Osteocyte (in vitro differentiated cells): ENCODE data around the gene CD276. TPM values are rescaled to one million over a fixed set of nuclear protein-coding genes. Genes with fewer than 3 reads are reported as not detected.

ENCODE experiments used
- DNase-seq: peaks from one replicate; pipeline ENCODE4 v3.0.0; 2021; ENCODE audit warnings: mixed read lengths; ENCODE audit not compliant: unreplicated experiment; ENCODE audit errors: extremely low spot score
- H3K27ac Mint-ChIP-seq: one replicate; pipeline ENCODE4 v1.8.0; 2021; ENCODE audit warnings: mild to moderate bottlenecking, mixed read lengths; ENCODE audit not compliant: unreplicated experiment
- H3K27me3 Mint-ChIP-seq: one replicate; pipeline ENCODE4 v1.8.0; 2021; ENCODE audit warnings: mixed read lengths; ENCODE audit not compliant: unreplicated experiment
- H3K36me3 Mint-ChIP-seq: one replicate; pipeline ENCODE4 v1.8.0; 2021; ENCODE audit warnings: mixed read lengths; ENCODE audit not compliant: unreplicated experiment
- H3K4me1 Mint-ChIP-seq: one replicate; pipeline ENCODE4 v1.8.0; 2021; ENCODE audit warnings: mixed read lengths; ENCODE audit not compliant: unreplicated experiment
- H3K4me3 Mint-ChIP-seq: one replicate; pipeline ENCODE4 v1.8.0; 2021; ENCODE audit warnings: mild to moderate bottlenecking, moderate library complexity, mixed read lengths; ENCODE audit not compliant: unreplicated experiment
- H3K9me3 Mint-ChIP-seq: one replicate; pipeline ENCODE4 v1.8.0; 2021; ENCODE audit warnings: mixed read lengths; ENCODE audit not compliant: unreplicated experiment
- total RNA-seq: library from RNA; stranded (reverse); gene quantifications from 2 replicates; pipeline ENCODE4 v1.2.1, GENCODE V29; 2021
- TF ChIP-seq, protein P1 (sequence below): fragments of 200-600 bp; sonication (generic); IDR thresholded peaks from 2 replicates; pipeline ENCODE4 v1.5.0; 2021; ENCODE audit warnings: antibody characterized with exemption, mild to moderate bottlenecking, moderate library complexity

Gene CD276
- total RNA-seq, 1 donor from 2014 or later = 147 TPM

DNA sequence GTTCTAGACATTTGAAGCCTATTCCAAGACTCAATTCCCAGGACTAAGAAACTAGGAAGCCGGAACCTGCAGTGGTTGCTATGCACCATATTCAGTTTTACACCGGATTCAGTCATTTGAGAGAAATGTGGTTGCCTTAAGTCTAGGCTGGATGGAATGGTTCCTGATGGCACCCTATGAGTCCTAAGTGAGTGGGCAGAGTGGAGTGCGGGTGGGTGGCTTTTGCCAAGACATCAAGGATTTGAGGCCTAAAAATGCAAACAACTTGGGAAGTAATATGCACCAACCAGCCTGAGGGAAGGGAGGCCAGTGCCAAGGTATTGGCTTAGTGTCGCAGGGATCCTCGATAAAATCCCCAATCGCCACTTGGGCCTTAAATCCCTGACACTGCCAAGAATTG is 4.2 kb upstream of the CD276 start:
- TF ChIP-seq, protein P1, sequence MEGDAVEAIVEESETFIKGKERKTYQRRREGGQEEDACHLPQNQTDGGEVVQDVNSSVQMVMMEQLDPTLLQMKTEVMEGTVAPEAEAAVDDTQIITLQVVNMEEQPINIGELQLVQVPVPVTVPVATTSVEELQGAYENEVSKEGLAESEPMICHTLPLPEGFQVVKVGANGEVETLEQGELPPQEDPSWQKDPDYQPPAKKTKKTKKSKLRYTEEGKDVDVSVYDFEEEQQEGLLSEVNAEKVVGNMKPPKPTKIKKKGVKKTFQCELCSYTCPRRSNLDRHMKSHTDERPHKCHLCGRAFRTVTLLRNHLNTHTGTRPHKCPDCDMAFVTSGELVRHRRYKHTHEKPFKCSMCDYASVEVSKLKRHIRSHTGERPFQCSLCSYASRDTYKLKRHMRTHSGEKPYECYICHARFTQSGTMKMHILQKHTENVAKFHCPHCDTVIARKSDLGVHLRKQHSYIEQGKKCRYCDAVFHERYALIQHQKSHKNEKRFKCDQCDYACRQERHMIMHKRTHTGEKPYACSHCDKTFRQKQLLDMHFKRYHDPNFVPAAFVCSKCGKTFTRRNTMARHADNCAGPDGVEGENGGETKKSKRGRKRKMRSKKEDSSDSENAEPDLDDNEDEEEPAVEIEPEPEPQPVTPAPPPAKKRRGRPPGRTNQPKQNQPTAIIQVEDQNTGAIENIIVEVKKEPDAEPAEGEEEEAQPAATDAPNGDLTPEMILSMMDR = no peak
- no peaks in the 10 kb centered on the region for H3K36me3 Mint-ChIP-seq
- peaks cover 6% of the 10 kb centered on the region for H3K4me1 Mint-ChIP-seq
- H3K27me3 Mint-ChIP-seq = no peaks in the 10 kb centered on the region
- no peak for DNase-seq
- H3K27ac Mint-ChIP-seq = no peak overlapping the region
- no peaks in the 10 kb centered on the region for H3K9me3 Mint-ChIP-seq
- H3K4me3 Mint-ChIP-seq = no peak overlapping the region

DNA sequence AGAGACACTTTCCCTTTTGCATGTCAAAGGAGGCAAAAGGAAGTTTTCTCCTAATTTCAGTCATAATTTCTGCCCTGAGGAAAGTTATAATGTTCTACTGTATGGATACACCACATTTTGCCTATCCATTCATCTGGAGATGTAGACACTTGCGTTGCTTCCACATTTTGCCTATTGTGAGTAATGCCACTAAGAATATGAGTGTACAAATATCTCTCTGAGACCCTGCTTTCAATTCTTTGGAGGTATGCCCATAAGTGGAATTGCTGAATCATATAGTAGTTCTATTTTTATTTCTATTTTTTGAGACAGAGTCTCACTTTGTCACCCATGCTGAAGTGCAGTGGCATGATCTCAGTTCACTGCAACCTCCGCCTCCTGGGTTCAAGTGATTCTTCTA is 3.6 kb upstream of the CD276 start:
- Mint-ChIP-seq H3K9me3 (no peaks in the 10 kb centered on the region), H3K4me1 (peaks cover 10% of the 10 kb centered on the region), H3K27ac (no peak overlapping the region), H3K36me3 (no peaks in the 10 kb centered on the region), H3K4me3 (no peak overlapping the region), H3K27me3 (no peaks in the 10 kb centered on the region)
- TF ChIP-seq, protein P1 = no peak
- DNase-seq = no peak

DNA sequence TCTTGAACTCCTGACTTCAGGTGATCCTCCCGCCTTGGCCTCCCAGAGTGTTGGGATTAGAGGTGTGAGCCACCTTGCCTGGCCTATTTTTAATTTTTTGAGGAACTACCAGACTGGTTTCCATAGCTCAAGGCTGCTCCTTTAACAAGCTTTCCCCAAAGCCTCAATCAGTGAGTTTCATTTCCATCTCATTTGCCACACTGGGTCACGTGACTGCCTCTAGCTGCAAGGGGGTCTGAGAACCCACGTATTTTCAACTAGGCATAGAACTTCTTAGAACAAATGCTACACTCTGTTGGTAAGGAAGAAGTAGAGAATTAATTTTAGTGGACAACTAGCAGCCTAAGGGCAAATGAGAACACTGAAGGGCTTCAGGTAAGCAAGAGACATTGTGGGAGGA is 3.1 kb upstream of the CD276 start:
- H3K9me3 Mint-ChIP-seq = no peaks in the 10 kb centered on the region

DNA sequence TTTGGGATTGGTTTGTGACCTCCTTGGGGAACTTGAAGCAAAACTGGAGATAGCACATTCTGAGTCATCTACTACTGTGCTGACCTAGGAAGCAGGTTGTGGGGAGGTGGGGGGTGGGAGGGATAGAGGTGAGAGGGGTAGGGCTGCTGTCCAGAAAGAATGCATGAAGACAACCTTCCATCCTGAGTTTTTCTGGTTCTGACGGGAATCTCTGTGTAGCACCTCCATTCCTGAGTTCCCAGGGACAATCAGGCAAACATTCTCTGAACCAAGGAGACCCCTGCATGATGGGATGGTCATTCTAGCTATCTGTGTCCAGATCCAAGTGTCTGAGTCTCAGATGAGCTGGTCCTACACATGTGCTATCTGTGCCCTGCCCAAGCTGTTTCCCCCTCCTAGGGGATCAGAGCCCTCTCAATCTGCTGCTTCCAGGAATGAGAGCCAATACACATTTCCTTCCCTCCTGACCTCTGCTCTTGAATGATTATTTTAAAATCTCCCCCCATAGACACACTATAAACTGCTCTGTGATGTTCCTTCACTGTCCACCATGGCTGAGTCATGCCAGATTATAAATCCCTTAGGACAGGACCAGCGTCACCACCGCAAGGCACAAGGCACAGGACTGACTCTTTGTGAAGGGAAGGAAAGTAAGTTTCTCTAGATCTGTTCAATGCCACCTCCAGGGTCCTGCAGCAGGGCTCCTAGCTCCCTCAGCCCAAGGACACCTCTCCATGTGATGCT is 2.2 kb upstream of the CD276 start:
- Mint-ChIP-seq H3K9me3 (no peaks in the 10 kb centered on the region), H3K4me3 (no peak overlapping the region), H3K27ac (no peak overlapping the region), H3K27me3 (no peaks in the 10 kb centered on the region), H3K4me1 (peaks cover 25% of the 10 kb centered on the region), H3K36me3 (no peaks in the 10 kb centered on the region)
- no peak for DNase-seq
- TF ChIP-seq, protein P1 = no peak

More for the DNA sequence above, 3.1 kb upstream of the CD276 start:
- H3K4me1 Mint-ChIP-seq = peaks cover 16% of the 10 kb centered on the region
- no peak overlapping the region for H3K27ac Mint-ChIP-seq
- no peaks in the 10 kb centered on the region for H3K36me3 Mint-ChIP-seq
- H3K4me3 Mint-ChIP-seq = no peak overlapping the region
- no peak for DNase-seq
- H3K27me3 Mint-ChIP-seq = no peaks in the 10 kb centered on the region
- TF ChIP-seq, protein P1 = no peak

DNA sequence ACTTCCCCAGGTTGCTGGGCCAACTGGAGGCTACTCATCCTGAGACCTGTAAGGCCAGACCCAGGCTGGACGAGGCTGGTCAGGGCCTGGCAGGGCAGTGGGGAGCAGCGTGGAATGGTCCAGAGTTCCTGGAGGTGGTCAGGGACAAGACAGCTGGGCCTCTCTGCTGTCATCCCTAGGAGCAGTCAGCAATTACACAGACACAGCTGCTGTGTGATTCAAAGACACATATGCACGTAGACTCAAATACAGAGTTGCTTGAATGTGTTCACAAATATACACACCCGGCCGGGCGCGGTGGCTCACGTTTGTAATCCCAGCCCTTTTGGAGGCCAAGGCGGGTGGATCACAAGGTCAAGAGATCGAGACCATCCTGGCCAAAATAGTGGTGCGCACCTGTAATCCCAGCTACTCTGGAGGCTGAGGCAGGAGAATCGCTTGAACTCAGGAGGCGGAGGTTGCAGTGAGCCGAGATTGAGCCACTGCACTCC is 1.5 kb upstream of the CD276 start:
- no peaks in the 10 kb centered on the region for H3K27me3 Mint-ChIP-seq
- TF ChIP-seq, protein P1 = no peak

More for the DNA sequence above, 1.5 kb upstream of the CD276 start:
- Mint-ChIP-seq H3K27ac (no peak overlapping the region), H3K4me3 (no peak overlapping the region), H3K9me3 (no peaks in the 10 kb centered on the region), H3K36me3 (no peaks in the 10 kb centered on the region), H3K4me1 (peaks cover 28% of the 10 kb centered on the region)
- no peak for DNase-seq
